Measurements from ENCODE around the gene ARID5B.

ARID5B gene

GRCh38 chr10:62044566-62044965 is 143.1 kb downstream of the ARID5B start:
- Histone ChIP-seq H3K9ac (ENCODE audit: low read length) (no peak overlapping the region), H3K4me3 (ENCODE audit: low read length) (no peak overlapping the region), H3K4me1 (ENCODE audit: control insufficient read depth, insufficient read depth, low read length) (peaks cover 73% of the 10 kb centered on the region), H3K36me3 (ENCODE audit: control insufficient read depth, insufficient read depth, low read length, severe bottlenecking) (no peaks in the 10 kb centered on the region), H3K27me3 (replicated peaks; ENCODE audit: control insufficient read depth, insufficient read depth, low read length) (no peaks in the 10 kb centered on the region), H3K9me3 (ENCODE audit: control insufficient read depth, low read length) (no peaks in the 10 kb centered on the region)
- DNase-seq (ENCODE audit: low read depth): no peak

GRCh38 chr10:62045765-62046521 is 144.4 kb downstream of the ARID5B start:
- Histone ChIP-seq H3K36me3 (ENCODE audit: control insufficient read depth, insufficient read depth, low read length, severe bottlenecking) (peaks cover 4% of the 10 kb centered on the region), H3K27me3 (replicated peaks; ENCODE audit: control insufficient read depth, insufficient read depth, low read length) (no peaks in the 10 kb centered on the region), H3K9me3 (ENCODE audit: control insufficient read depth, low read length) (no peaks in the 10 kb centered on the region), H3K9ac (ENCODE audit: low read length) (peak overlapping the region; percentile 100), H3K4me1 (ENCODE audit: control insufficient read depth, insufficient read depth, low read length) (peaks cover 69% of the 10 kb centered on the region), H3K4me3 (ENCODE audit: low read length) (peak overlapping the region; percentile 59)
- DNase-seq (ENCODE audit: low read depth): peak; percentile 61

GRCh38 chr10:62046522-62047227 is 145.2 kb downstream of the ARID5B start:
- Histone ChIP-seq H3K4me3 (ENCODE audit: low read length) (peak overlapping the region; percentile 59), H3K9me3 (ENCODE audit: control insufficient read depth, low read length) (no peaks in the 10 kb centered on the region), H3K4me1 (ENCODE audit: control insufficient read depth, insufficient read depth, low read length) (peaks cover 67% of the 10 kb centered on the region), H3K9ac (ENCODE audit: low read length) (peak overlapping the region; percentile 100), H3K36me3 (ENCODE audit: control insufficient read depth, insufficient read depth, low read length, severe bottlenecking) (peaks cover 12% of the 10 kb centered on the region), H3K27me3 (replicated peaks; ENCODE audit: control insufficient read depth, insufficient read depth, low read length) (no peaks in the 10 kb centered on the region)
- DNase-seq (ENCODE audit: low read depth): peak; percentile 55

GRCh38 chr10:62047228-62047892 is 145.9 kb downstream of the ARID5B start:
- H3K27me3 ChIP-seq (replicated peaks; ENCODE audit: control insufficient read depth, insufficient read depth, low read length): no peaks in the 10 kb centered on the region
- H3K9me3 ChIP-seq (ENCODE audit: control insufficient read depth, low read length): no peaks in the 10 kb centered on the region
- H3K4me1 ChIP-seq (ENCODE audit: control insufficient read depth, insufficient read depth, low read length): peaks cover 69% of the 10 kb centered on the region
- peaks cover 18% of the 10 kb centered on the region for H3K36me3 ChIP-seq (ENCODE audit: control insufficient read depth, insufficient read depth, low read length, severe bottlenecking)
- DNase-seq (ENCODE audit: low read depth): no peak
- H3K4me3 ChIP-seq (ENCODE audit: low read length): peak overlapping the region; percentile 59
- peak overlapping the region; percentile 100 for H3K9ac ChIP-seq (ENCODE audit: low read length)

GRCh38 chr10:62047960-62048383 is 146.5 kb downstream of the ARID5B start:
- Histone ChIP-seq H3K9ac (ENCODE audit: low read length) (peak overlapping the region; percentile 100), H3K36me3 (ENCODE audit: control insufficient read depth, insufficient read depth, low read length, severe bottlenecking) (peaks cover 25% of the 10 kb centered on the region), H3K4me3 (ENCODE audit: low read length) (peak overlapping the region; percentile 99), H3K27me3 (replicated peaks; ENCODE audit: control insufficient read depth, insufficient read depth, low read length) (no peaks in the 10 kb centered on the region), H3K4me1 (ENCODE audit: control insufficient read depth, insufficient read depth, low read length) (peaks cover 75% of the 10 kb centered on the region), H3K9me3 (ENCODE audit: control insufficient read depth, low read length) (no peaks in the 10 kb centered on the region)
- peak; percentile 45 for DNase-seq (ENCODE audit: low read depth)

- peak overlapping the region; percentile 100 for H3K9ac ChIP-seq (ENCODE audit: low read length)
- peak overlapping the region; percentile 99 for H3K4me3 ChIP-seq (ENCODE audit: low read length)
- H3K9me3 ChIP-seq (ENCODE audit: control insufficient read depth, low read length): no peaks in the 10 kb centered on the region
- peaks cover 30% of the 10 kb centered on the region for H3K36me3 ChIP-seq (ENCODE audit: control insufficient read depth, insufficient read depth, low read length, severe bottlenecking)
- H3K27me3 ChIP-seq (replicated peaks; ENCODE audit: control insufficient read depth, insufficient read depth, low read length): no peaks in the 10 kb centered on the region
- peak; percentile 34 for DNase-seq (ENCODE audit: low read depth)
- H3K4me1 ChIP-seq (ENCODE audit: control insufficient read depth, insufficient read depth, low read length): peaks cover 76% of the 10 kb centered on the region
Measured at GRCh38 chr10:62048470-62048869, 147.0 kb downstream of the ARID5B start.

GRCh38 chr10:62048919-62049623 is 147.6 kb downstream of the ARID5B start:
- no peaks in the 10 kb centered on the region for H3K27me3 ChIP-seq (replicated peaks; ENCODE audit: control insufficient read depth, insufficient read depth, low read length)
- peaks cover 36% of the 10 kb centered on the region for H3K36me3 ChIP-seq (ENCODE audit: control insufficient read depth, insufficient read depth, low read length, severe bottlenecking)
- peak; percentile 96 for DNase-seq (ENCODE audit: low read depth)
- peak overlapping the region; percentile 100 for H3K9ac ChIP-seq (ENCODE audit: low read length)
- H3K4me3 ChIP-seq (ENCODE audit: low read length): peak overlapping the region; percentile 99
- H3K9me3 ChIP-seq (ENCODE audit: control insufficient read depth, low read length): no peaks in the 10 kb centered on the region
- peaks cover 76% of the 10 kb centered on the region for H3K4me1 ChIP-seq (ENCODE audit: control insufficient read depth, insufficient read depth, low read length)

- Histone ChIP-seq H3K9me3 (ENCODE audit: control insufficient read depth, low read length) (no peaks in the 10 kb centered on the region), H3K4me1 (ENCODE audit: control insufficient read depth, insufficient read depth, low read length) (peaks cover 76% of the 10 kb centered on the region), H3K36me3 (ENCODE audit: control insufficient read depth, insufficient read depth, low read length, severe bottlenecking) (peaks cover 43% of the 10 kb centered on the region), H3K27me3 (replicated peaks; ENCODE audit: control insufficient read depth, insufficient read depth, low read length) (no peaks in the 10 kb centered on the region), H3K9ac (ENCODE audit: low read length) (peak overlapping the region; percentile 100), H3K4me3 (ENCODE audit: low read length) (peak overlapping the region; percentile 99)
- DNase-seq (ENCODE audit: low read depth): peak; percentile 49
Measured at GRCh38 chr10:62049624-62050345, 148.3 kb downstream of the ARID5B start.

GRCh38 chr10:62050346-62050892 is 148.9 kb downstream of the ARID5B start:
- peak overlapping the region; percentile 99 for H3K4me3 ChIP-seq (ENCODE audit: low read length)
- H3K27me3 ChIP-seq (replicated peaks; ENCODE audit: control insufficient read depth, insufficient read depth, low read length): no peaks in the 10 kb centered on the region
- no peaks in the 10 kb centered on the region for H3K9me3 ChIP-seq (ENCODE audit: control insufficient read depth, low read length)
- peak; percentile 46 for DNase-seq (ENCODE audit: low read depth)
- H3K4me1 ChIP-seq (ENCODE audit: control insufficient read depth, insufficient read depth, low read length): peaks cover 77% of the 10 kb centered on the region
- peak overlapping the region; percentile 100 for H3K9ac ChIP-seq (ENCODE audit: low read length)
- H3K36me3 ChIP-seq (ENCODE audit: control insufficient read depth, insufficient read depth, low read length, severe bottlenecking): peaks cover 49% of the 10 kb centered on the region

GRCh38 chr10:62050893-62051433 is 149.5 kb downstream of the ARID5B start:
- peak overlapping the region; percentile 100 for H3K9ac ChIP-seq (ENCODE audit: low read length)
- peaks cover 77% of the 10 kb centered on the region for H3K4me1 ChIP-seq (ENCODE audit: control insufficient read depth, insufficient read depth, low read length)
- peak overlapping the region; percentile 99 for H3K4me3 ChIP-seq (ENCODE audit: low read length)
- peaks cover 54% of the 10 kb centered on the region for H3K36me3 ChIP-seq (ENCODE audit: control insufficient read depth, insufficient read depth, low read length, severe bottlenecking)
- H3K27me3 ChIP-seq (replicated peaks; ENCODE audit: control insufficient read depth, insufficient read depth, low read length): no peaks in the 10 kb centered on the region
- peak; percentile 86 for DNase-seq (ENCODE audit: low read depth)
- H3K9me3 ChIP-seq (ENCODE audit: control insufficient read depth, low read length): no peaks in the 10 kb centered on the region

Measured in adipocyte (in vitro differentiated cells).